ENCODE results near the gene FAM110D. TPM values are rescaled to one million over a fixed set of nuclear protein-coding genes. Genes with fewer than 3 reads are reported as not detected.

FAM110D gene
- total RNA-seq, 1 donor from 2014 or later = not detected

DNA sequence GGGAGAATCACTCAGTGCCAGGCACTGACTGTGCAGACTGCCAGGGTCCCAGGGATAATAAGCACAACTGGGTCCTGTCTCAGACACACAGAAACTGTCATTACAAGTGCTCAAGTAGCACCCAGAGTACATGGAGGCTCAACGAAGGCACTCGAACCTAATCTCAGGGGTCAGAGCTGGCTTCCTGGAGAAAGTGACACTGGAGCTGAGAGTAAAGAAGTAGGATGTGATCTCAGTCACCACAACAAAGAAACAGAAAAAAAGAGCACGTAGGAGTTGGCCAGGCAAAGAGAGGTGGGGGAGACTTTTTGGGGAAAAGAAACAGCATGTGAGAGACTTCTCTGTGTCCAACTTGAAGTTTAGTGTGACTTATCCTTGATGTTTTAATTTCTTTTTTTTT, 32.9 kb downstream of the FAM110D start:
- Histone ChIP-seq H3K36me3 (ENCODE audit: control insufficient read depth, insufficient read depth, low read length) (peaks cover 16% of the 10 kb centered on the region), H3K27me3 (ENCODE audit: control insufficient read depth, insufficient read depth, low read length) (no peaks in the 10 kb centered on the region), H3K4me3 (ENCODE audit: low read depth, low read length) (no peak overlapping the region)
- DNase-seq (ENCODE audit: low read depth) (no peak), FAIRE-seq (no peak)
- TF ChIP-seq, protein P1, sequence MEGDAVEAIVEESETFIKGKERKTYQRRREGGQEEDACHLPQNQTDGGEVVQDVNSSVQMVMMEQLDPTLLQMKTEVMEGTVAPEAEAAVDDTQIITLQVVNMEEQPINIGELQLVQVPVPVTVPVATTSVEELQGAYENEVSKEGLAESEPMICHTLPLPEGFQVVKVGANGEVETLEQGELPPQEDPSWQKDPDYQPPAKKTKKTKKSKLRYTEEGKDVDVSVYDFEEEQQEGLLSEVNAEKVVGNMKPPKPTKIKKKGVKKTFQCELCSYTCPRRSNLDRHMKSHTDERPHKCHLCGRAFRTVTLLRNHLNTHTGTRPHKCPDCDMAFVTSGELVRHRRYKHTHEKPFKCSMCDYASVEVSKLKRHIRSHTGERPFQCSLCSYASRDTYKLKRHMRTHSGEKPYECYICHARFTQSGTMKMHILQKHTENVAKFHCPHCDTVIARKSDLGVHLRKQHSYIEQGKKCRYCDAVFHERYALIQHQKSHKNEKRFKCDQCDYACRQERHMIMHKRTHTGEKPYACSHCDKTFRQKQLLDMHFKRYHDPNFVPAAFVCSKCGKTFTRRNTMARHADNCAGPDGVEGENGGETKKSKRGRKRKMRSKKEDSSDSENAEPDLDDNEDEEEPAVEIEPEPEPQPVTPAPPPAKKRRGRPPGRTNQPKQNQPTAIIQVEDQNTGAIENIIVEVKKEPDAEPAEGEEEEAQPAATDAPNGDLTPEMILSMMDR (IDR thresholded peaks at IDR 0.05; ENCODE audit: insufficient read depth, low read length, severe bottlenecking) = no peak

DNA sequence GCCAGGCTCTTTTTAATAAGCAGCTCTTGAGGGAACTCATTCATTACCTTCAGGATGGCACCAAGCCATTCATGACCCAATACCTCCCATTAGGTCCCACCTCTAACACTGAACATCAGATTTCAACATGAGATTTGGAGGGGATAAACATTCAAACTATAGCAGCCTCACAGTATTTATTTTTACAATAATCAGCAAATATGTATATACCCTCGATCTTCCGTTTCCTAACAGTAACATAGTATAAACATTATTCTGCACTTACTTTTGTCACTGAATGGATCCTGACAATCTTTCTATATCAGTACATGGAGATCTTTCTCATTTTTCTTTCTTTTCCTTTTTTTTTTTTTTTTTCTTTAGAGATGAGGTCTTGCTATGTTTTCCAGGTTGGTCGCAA, 36.9 kb downstream of the FAM110D start:
- DNase-seq (ENCODE audit: low read depth) (no peak), FAIRE-seq (no peak)
- Histone ChIP-seq H3K36me3 (ENCODE audit: control insufficient read depth, insufficient read depth, low read length) (no peaks in the 10 kb centered on the region), H3K4me3 (ENCODE audit: low read depth, low read length) (no peak overlapping the region), H3K27me3 (ENCODE audit: control insufficient read depth, insufficient read depth, low read length) (no peaks in the 10 kb centered on the region)
- TF ChIP-seq, protein P1 (IDR thresholded peaks at IDR 0.05; ENCODE audit: insufficient read depth, low read length, severe bottlenecking) = no peak

- DNase-seq (ENCODE audit: low read depth) (no peak), FAIRE-seq (no peak)
- no peak overlapping the region for H3K4me3 ChIP-seq (ENCODE audit: low read depth, low read length)
- no peaks in the 10 kb centered on the region for H3K36me3 ChIP-seq (ENCODE audit: control insufficient read depth, insufficient read depth, low read length)
- no peaks in the 10 kb centered on the region for H3K27me3 ChIP-seq (ENCODE audit: control insufficient read depth, insufficient read depth, low read length)
- TF ChIP-seq, protein P1 (IDR thresholded peaks at IDR 0.05; ENCODE audit: insufficient read depth, low read length, severe bottlenecking) = no peak
Measured at GRCh38 chr1:26197301-26197700, 38.4 kb downstream of the FAM110D start.

- H3K27me3 ChIP-seq (ENCODE audit: control insufficient read depth, insufficient read depth, low read length) = no peaks in the 10 kb centered on the region
- no peak for DNase-seq (ENCODE audit: low read depth)
- H3K4me3 ChIP-seq (ENCODE audit: low read depth, low read length) = no peak overlapping the region
- no peaks in the 10 kb centered on the region for H3K36me3 ChIP-seq (ENCODE audit: control insufficient read depth, insufficient read depth, low read length)
- TF ChIP-seq, protein P1 (IDR thresholded peaks at IDR 0.05; ENCODE audit: insufficient read depth, low read length, severe bottlenecking) = no peak
- no peak for FAIRE-seq
Measured at GRCh38 chr1:26197813-26198212, 38.9 kb downstream of the FAM110D start.

- TF ChIP-seq, protein P1 (IDR thresholded peaks at IDR 0.05; ENCODE audit: insufficient read depth, low read length, severe bottlenecking) = no peak
- DNase-seq (ENCODE audit: low read depth) (no peak), FAIRE-seq (no peak)
- Histone ChIP-seq H3K4me3 (ENCODE audit: low read depth, low read length) (no peak overlapping the region), H3K27me3 (ENCODE audit: control insufficient read depth, insufficient read depth, low read length) (no peaks in the 10 kb centered on the region), H3K36me3 (ENCODE audit: control insufficient read depth, insufficient read depth, low read length) (no peaks in the 10 kb centered on the region)
Measured at GRCh38 chr1:26200413-26200812, 41.5 kb downstream of the FAM110D start.

GRCh38 chr1:26203642-26204318, 44.9 kb downstream of the FAM110D start:
- H3K27me3 ChIP-seq (ENCODE audit: control insufficient read depth, insufficient read depth, low read length) = no peaks in the 10 kb centered on the region
- TF ChIP-seq, protein P1 (IDR thresholded peaks at IDR 0.05; ENCODE audit: insufficient read depth, low read length, severe bottlenecking) = no peak
- no peaks in the 10 kb centered on the region for H3K36me3 ChIP-seq (ENCODE audit: control insufficient read depth, insufficient read depth, low read length)
- no peak overlapping the region for H3K4me3 ChIP-seq (ENCODE audit: low read depth, low read length)
- no peak for FAIRE-seq
- no peak for DNase-seq (ENCODE audit: low read depth)
